NCI-H1092 (cell line): ENCODE results near the gene ADAMTS17.

Source experiments
- DNase-seq: peaks from one replicate; lab custom pipeline; 2025; lab: John Stamatoyannopoulos, UW

ADAMTS17 gene

GRCh38 chr15:100222349-100222715 is 119.4 kb downstream of the ADAMTS17 start:
- DNase-seq: no peak

- no peak for DNase-seq
Measured at GRCh38 chr15:100221471-100222348, 120.1 kb downstream of the ADAMTS17 start.

GRCh38 chr15:100220058-100220768 is 121.6 kb downstream of the ADAMTS17 start:
- DNase-seq: no peak

GRCh38 chr15:100218434-100218833 is 123.3 kb downstream of the ADAMTS17 start:
- no peak for DNase-seq

- DNase-seq: no peak
Measured at GRCh38 chr15:100216182-100216581, 125.6 kb downstream of the ADAMTS17 start.

- no peak for DNase-seq
Measured at GRCh38 chr15:100215843-100216169, 126.0 kb downstream of the ADAMTS17 start.

- no peak for DNase-seq
Measured at GRCh38 chr15:100215031-100215842, 126.5 kb downstream of the ADAMTS17 start.

GRCh38 chr15:100211855-100212850 is 129.6 kb downstream of the ADAMTS17 start:
- DNase-seq: no peak

- no peak for DNase-seq
Measured at GRCh38 chr15:100210338-100210737, 131.4 kb downstream of the ADAMTS17 start.

- no peak for DNase-seq
Measured at GRCh38 chr15:100208921-100209603, 132.7 kb downstream of the ADAMTS17 start.

GRCh38 chr15:100207053-100207452 is 134.7 kb downstream of the ADAMTS17 start:
- DNase-seq: no peak

- DNase-seq: no peak
Measured at GRCh38 chr15:100206643-100207042, 135.1 kb downstream of the ADAMTS17 start.

GRCh38 chr15:100205549-100206295 is 136.1 kb downstream of the ADAMTS17 start:
- DNase-seq: no peak

GRCh38 chr15:100204771-100205170 is 137.0 kb downstream of the ADAMTS17 start:
- DNase-seq: no peak

GRCh38 chr15:100204211-100204610 is 137.6 kb downstream of the ADAMTS17 start:
- DNase-seq: no peak

- DNase-seq: no peak
Measured at GRCh38 chr15:100202309-100202960, 139.3 kb downstream of the ADAMTS17 start.

GRCh38 chr15:100201376-100202280 is 140.1 kb downstream of the ADAMTS17 start:
- no peak for DNase-seq

- DNase-seq: no peak
Measured at GRCh38 chr15:100200287-100200880, 141.4 kb downstream of the ADAMTS17 start.
